Measurements from ENCODE around the gene TTC23. TPM values are rescaled to one million over a fixed set of nuclear protein-coding genes. Genes with fewer than 3 reads are reported as not detected.

The TTC23 gene
- total RNA-seq, 1 experiment from 2014 or later, result 17.8 TPM

DNA sequence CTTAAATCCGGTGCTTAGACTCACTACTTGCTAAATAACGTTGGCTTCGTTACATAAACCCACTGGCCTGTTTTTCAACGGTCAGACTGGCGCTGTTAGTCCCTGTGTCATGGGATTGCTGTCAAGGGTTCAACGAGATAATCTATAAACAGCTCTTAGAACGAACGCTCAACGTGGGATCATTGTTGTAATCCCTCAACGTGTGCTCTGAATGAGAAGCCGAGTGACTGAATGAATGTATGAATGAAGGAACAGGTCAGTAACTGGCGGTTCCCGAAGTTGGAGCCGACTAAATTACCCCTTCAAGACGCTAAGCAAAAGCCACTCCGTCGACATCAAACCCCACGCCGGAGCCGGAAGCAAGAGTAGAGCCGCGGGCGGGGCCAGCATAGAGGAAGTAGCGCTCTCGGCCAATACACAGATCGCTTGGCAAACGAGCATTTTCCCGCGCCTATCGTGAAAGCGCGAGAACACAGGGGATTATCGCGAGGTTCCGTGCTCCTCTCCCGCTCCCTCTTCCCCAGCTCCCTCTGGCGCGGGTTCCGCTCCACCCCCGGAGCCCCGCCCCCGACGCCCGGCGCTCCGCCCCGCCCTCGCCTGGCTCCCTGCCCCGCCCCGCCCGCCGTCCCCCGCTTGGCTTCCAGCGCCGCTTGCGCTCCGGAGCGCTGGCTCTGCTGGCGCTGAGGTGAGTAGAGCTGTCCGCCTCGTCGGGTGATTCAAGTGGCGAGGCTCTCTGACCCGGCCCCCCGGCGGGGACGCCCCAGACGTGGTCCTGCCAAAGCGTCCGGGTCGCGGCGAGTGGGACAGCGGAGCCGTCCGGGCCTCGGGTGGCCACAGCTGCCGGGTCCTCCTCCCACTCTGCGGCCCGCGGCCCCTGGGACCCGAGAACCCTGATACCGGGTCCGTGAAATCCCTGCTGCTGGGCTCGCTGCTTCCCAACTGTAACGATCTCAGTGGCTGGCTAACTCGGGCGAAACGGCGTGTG lies 1.8 kb upstream of the TTC23 start, which contains the start of gene LRRC28 (continued):
- TF ChIP-seq, protein P1, sequence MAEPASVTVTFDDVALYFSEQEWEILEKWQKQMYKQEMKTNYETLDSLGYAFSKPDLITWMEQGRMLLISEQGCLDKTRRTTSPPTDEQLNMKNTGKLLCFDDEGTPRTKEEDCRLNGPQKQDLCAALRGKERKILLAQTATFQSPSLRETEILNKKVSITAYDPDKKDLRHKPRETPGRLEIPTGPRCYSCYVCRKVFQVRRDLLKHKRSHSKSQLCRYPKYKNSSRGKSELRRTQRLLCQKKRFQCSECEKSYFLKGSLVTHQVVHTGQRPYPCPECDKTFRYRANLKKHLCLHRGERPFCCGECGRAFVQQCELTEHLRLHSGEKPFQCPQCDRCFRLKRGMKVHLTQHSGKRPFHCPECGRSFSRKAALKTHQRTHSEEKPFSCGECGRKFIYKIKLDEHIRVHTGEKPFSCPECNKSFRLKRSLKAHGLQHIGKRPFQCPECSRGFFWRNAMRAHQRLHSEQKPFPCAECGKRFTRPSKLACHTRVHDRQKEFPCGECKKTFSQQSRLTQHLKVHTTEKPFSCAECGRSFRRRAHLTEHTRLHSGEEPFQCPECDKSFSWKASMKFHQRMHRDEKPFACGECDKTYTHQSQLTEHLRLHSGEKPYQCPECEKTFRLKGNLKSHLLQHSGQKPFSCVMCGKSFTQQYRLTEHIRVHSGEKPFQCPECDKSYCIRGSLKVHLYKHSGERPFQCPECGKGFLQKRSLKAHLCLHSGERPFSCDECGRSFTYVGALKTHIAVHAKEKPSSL (CRISPR knock-in tag; conservative IDR thresholded peaks at IDR 0.05), result no peak
- TF ChIP-seq, protein P2, sequence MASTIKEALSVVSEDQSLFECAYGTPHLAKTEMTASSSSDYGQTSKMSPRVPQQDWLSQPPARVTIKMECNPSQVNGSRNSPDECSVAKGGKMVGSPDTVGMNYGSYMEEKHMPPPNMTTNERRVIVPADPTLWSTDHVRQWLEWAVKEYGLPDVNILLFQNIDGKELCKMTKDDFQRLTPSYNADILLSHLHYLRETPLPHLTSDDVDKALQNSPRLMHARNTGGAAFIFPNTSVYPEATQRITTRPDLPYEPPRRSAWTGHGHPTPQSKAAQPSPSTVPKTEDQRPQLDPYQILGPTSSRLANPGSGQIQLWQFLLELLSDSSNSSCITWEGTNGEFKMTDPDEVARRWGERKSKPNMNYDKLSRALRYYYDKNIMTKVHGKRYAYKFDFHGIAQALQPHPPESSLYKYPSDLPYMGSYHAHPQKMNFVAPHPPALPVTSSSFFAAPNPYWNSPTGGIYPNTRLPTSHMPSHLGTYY (CRISPR knock-in tag; IDR thresholded peaks at IDR 0.05), result no peak
- TF ChIP-seq CREB1 (CRISPR knock-in tag; IDR thresholded peaks at IDR 0.05) (no peak), JUN (CRISPR knock-in tag; IDR thresholded peaks at IDR 0.05) (no peak), NR2C2 (CRISPR knock-in tag; IDR thresholded peaks at IDR 0.05) (no peak), ELF4 (CRISPR knock-in tag; IDR thresholded peaks at IDR 0.05; ENCODE audit: low read depth) (no peak), ZNF138 (CRISPR knock-in tag; conservative IDR thresholded peaks at IDR 0.05) (no peak), GABPB1 (CRISPR knock-in tag; IDR thresholded peaks at IDR 0.05) (no peak), ZNF219 (CRISPR knock-in tag; IDR thresholded peaks at IDR 0.05; ENCODE audit: borderline replicate concordance) (no peak), SOX15 (CRISPR knock-in tag; IDR thresholded peaks at IDR 0.05) (no peak), ZBTB43 (CRISPR knock-in tag; IDR thresholded peaks at IDR 0.05) (no peak), ZNF263 (CRISPR knock-in tag; IDR thresholded peaks at IDR 0.05; ENCODE audit: low read depth) (no peak), NFYB (CRISPR knock-in tag; conservative IDR thresholded peaks at IDR 0.05; ENCODE audit: low read depth) (peak; percentile 78), OVOL2 (CRISPR knock-in tag; IDR thresholded peaks at IDR 0.05; ENCODE audit: borderline replicate concordance) (no peak), USF1 (CRISPR knock-in tag; IDR thresholded peaks at IDR 0.05) (no peak), EMX1 (CRISPR knock-in tag; IDR thresholded peaks at IDR 0.05) (no peak), TEAD4 (CRISPR knock-in tag; IDR thresholded peaks at IDR 0.05) (no peak), FOXK1 (CRISPR knock-in tag; IDR thresholded peaks at IDR 0.05) (peak; percentile 17; the same call in 1 of the 2 replicates), ESRRA (CRISPR knock-in tag; IDR thresholded peaks at IDR 0.05; ENCODE audit: borderline replicate concordance) (no peak), HMGA2 (CRISPR knock-in tag; IDR thresholded peaks at IDR 0.05) (no peak), ZSCAN18 (CRISPR knock-in tag; IDR thresholded peaks at IDR 0.05) (no peak), IRF1 (CRISPR knock-in tag; IDR thresholded peaks at IDR 0.05) (no peak), ATF6 (CRISPR knock-in tag; IDR thresholded peaks at IDR 0.05) (no peak), TP53 (CRISPR knock-in tag; IDR thresholded peaks at IDR 0.05) (no peak)
- TF ChIP-seq, protein P3, sequence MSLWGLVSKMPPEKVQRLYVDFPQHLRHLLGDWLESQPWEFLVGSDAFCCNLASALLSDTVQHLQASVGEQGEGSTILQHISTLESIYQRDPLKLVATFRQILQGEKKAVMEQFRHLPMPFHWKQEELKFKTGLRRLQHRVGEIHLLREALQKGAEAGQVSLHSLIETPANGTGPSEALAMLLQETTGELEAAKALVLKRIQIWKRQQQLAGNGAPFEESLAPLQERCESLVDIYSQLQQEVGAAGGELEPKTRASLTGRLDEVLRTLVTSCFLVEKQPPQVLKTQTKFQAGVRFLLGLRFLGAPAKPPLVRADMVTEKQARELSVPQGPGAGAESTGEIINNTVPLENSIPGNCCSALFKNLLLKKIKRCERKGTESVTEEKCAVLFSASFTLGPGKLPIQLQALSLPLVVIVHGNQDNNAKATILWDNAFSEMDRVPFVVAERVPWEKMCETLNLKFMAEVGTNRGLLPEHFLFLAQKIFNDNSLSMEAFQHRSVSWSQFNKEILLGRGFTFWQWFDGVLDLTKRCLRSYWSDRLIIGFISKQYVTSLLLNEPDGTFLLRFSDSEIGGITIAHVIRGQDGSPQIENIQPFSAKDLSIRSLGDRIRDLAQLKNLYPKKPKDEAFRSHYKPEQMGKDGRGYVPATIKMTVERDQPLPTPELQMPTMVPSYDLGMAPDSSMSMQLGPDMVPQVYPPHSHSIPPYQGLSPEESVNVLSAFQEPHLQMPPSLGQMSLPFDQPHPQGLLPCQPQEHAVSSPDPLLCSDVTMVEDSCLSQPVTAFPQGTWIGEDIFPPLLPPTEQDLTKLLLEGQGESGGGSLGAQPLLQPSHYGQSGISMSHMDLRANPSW (CRISPR knock-in tag; conservative IDR thresholded peaks at IDR 0.05; ENCODE audit: low read depth), result no peak
- TF ChIP-seq, protein P4, sequence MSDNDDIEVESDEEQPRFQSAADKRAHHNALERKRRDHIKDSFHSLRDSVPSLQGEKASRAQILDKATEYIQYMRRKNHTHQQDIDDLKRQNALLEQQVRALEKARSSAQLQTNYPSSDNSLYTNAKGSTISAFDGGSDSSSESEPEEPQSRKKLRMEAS (CRISPR knock-in tag; IDR thresholded peaks at IDR 0.05), result peak; percentile 38; the same call in 1 of the 2 replicates

Measured in WTC11 (cell line).